Osteocyte (in vitro differentiated cells): ENCODE results near the gene SYNJ2. TPM values are rescaled to one million over a fixed set of nuclear protein-coding genes. Genes with fewer than 3 reads are reported as not detected.

Experiments used
- DNase-seq: peaks from one replicate; pipeline ENCODE4 v3.0.0; 2021; ENCODE audit warnings: mixed read lengths; ENCODE audit not compliant: unreplicated experiment; ENCODE audit errors: extremely low spot score
- H3K27ac Mint-ChIP-seq: one replicate; pipeline ENCODE4 v1.8.0; 2021; ENCODE audit warnings: mild to moderate bottlenecking, mixed read lengths; ENCODE audit not compliant: unreplicated experiment
- H3K27me3 Mint-ChIP-seq: one replicate; pipeline ENCODE4 v1.8.0; 2021; ENCODE audit warnings: mixed read lengths; ENCODE audit not compliant: unreplicated experiment
- H3K36me3 Mint-ChIP-seq: one replicate; pipeline ENCODE4 v1.8.0; 2021; ENCODE audit warnings: mixed read lengths; ENCODE audit not compliant: unreplicated experiment
- H3K4me1 Mint-ChIP-seq: one replicate; pipeline ENCODE4 v1.8.0; 2021; ENCODE audit warnings: mixed read lengths; ENCODE audit not compliant: unreplicated experiment
- H3K4me3 Mint-ChIP-seq: one replicate; pipeline ENCODE4 v1.8.0; 2021; ENCODE audit warnings: mild to moderate bottlenecking, moderate library complexity, mixed read lengths; ENCODE audit not compliant: unreplicated experiment
- H3K9me3 Mint-ChIP-seq: one replicate; pipeline ENCODE4 v1.8.0; 2021; ENCODE audit warnings: mixed read lengths; ENCODE audit not compliant: unreplicated experiment
- total RNA-seq: library from RNA; stranded (reverse); gene quantifications from 2 replicates; pipeline ENCODE4 v1.2.1, GENCODE V29; 2021
- TF ChIP-seq, protein P1 (sequence below): fragments of 200-600 bp; sonication (generic); IDR thresholded peaks from 2 replicates; pipeline ENCODE4 v1.5.0; 2021; ENCODE audit warnings: antibody characterized with exemption, mild to moderate bottlenecking, moderate library complexity

The SYNJ2 gene
- total RNA-seq, 1 donor from 2014 or later, result 94.5 TPM

GRCh38 chr6:158142789-158143188 is 161.1 kb downstream of the SYNJ2 start:
- TF ChIP-seq, protein P1, sequence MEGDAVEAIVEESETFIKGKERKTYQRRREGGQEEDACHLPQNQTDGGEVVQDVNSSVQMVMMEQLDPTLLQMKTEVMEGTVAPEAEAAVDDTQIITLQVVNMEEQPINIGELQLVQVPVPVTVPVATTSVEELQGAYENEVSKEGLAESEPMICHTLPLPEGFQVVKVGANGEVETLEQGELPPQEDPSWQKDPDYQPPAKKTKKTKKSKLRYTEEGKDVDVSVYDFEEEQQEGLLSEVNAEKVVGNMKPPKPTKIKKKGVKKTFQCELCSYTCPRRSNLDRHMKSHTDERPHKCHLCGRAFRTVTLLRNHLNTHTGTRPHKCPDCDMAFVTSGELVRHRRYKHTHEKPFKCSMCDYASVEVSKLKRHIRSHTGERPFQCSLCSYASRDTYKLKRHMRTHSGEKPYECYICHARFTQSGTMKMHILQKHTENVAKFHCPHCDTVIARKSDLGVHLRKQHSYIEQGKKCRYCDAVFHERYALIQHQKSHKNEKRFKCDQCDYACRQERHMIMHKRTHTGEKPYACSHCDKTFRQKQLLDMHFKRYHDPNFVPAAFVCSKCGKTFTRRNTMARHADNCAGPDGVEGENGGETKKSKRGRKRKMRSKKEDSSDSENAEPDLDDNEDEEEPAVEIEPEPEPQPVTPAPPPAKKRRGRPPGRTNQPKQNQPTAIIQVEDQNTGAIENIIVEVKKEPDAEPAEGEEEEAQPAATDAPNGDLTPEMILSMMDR, result no peak
- DNase-seq, result no peak
- no peaks in the 10 kb centered on the region for H3K4me1 Mint-ChIP-seq
- H3K4me3 Mint-ChIP-seq, result no peak overlapping the region
- H3K36me3 Mint-ChIP-seq, result peaks cover 36% of the 10 kb centered on the region
- H3K27ac Mint-ChIP-seq, result no peak overlapping the region
- no peaks in the 10 kb centered on the region for H3K27me3 Mint-ChIP-seq
- no peaks in the 10 kb centered on the region for H3K9me3 Mint-ChIP-seq

DNA sequence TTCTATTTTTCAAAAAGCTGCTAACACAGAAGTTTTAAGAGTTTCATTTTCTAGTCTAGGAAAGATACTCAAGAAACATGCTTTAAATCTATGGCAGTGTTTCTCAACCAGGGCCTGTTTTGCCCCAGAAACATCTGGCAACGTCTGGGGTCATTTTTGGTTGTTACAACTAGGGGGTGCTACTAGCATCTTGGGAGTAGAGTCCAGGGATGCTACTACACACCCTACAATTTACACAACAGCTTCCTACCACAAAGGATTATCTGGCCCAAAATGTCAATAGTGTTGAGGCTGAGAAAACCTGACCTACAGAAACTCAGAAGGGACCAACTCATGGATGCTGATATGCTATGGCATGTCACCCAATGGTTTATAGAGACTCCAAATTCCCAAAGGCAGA is 162.0 kb downstream of the SYNJ2 start:
- TF ChIP-seq, protein P1, result peak; percentile 3
- Mint-ChIP-seq H3K36me3 (peaks cover 40% of the 10 kb centered on the region), H3K4me1 (no peaks in the 10 kb centered on the region), H3K9me3 (no peaks in the 10 kb centered on the region), H3K27ac (no peak overlapping the region), H3K27me3 (no peaks in the 10 kb centered on the region), H3K4me3 (no peak overlapping the region)
- no peak for DNase-seq

Other genes starting within 250 kb of the SYNJ2 start
- 65.0 and 65.2 TPM in 2 replicates for gene SNX9, start 158.6 kb upstream of the SYNJ2 start, total RNA-seq
- 10.3 and 10.7 TPM in 2 replicates for gene SERAC1, start 186.4 kb downstream of the SYNJ2 start, total RNA-seq
- 29.3 and 31.6 TPM in 2 replicates for gene GTF2H5, start 186.5 kb downstream of the SYNJ2 start, total RNA-seq